Stimulated activated CD4-positive, alpha-beta T cell treated with anti-CD3 and anti-CD28 coated beads, Interleukin-12 subunit alpha, Interleukin-12 subunit beta, amount 100 ng/mL, for 24 hours (primary cell): ENCODE data around the gene SLCO6A1.
"Not testable (repeated sequence)": the region's sequence is repeated elsewhere in the genome, so short reads cannot be mapped to it uniquely, and the experiment has no call there.

Source experiments
- DNase-seq, 2 experiments: peaks; one replicate each; pipeline ENCODE4 v3.0.0-alpha.2; 2020; ENCODE audit warnings: low read depth in 2 of 2

SLCO6A1 gene

GRCh38 chr5:102498271-102499034, at the start of gene SLCO6A1:
Gene SLCO6A1, minus strand, starts transcription at chr5:102499001. Its CDS starts 157 bp downstream, at chr5:102498844.
- DNase-seq = no peak

GRCh38 chr5:102547141-102548035, 48.6 kb upstream of the SLCO6A1 start:
- no peak for DNase-seq

- no peak for DNase-seq
Measured at GRCh38 chr5:102545175-102545574, 46.4 kb upstream of the SLCO6A1 start.

- DNase-seq = no peak
Measured at GRCh38 chr5:102542057-102542456, 43.3 kb upstream of the SLCO6A1 start.

GRCh38 chr5:102539996-102540728, 41.4 kb upstream of the SLCO6A1 start:
- DNase-seq = no peak

GRCh38 chr5:102539562-102539961, 40.8 kb upstream of the SLCO6A1 start:
- DNase-seq = no peak

GRCh38 chr5:102537011-102537410, 38.2 kb upstream of the SLCO6A1 start:
- no peak for DNase-seq

GRCh38 chr5:102536323-102536928, 37.6 kb upstream of the SLCO6A1 start:
- no peak for DNase-seq

GRCh38 chr5:102532123-102532522, 33.3 kb upstream of the SLCO6A1 start:
- no peak for DNase-seq

- no peak for DNase-seq
Measured at GRCh38 chr5:102531506-102531905, 32.7 kb upstream of the SLCO6A1 start.

- DNase-seq = no peak
Measured at GRCh38 chr5:102529447-102529846, 30.6 kb upstream of the SLCO6A1 start.

- DNase-seq = no peak
Measured at GRCh38 chr5:102529031-102529430, 30.2 kb upstream of the SLCO6A1 start.

GRCh38 chr5:102528600-102528999, 29.8 kb upstream of the SLCO6A1 start:
- no peak for DNase-seq

- DNase-seq = no peak
Measured at GRCh38 chr5:102527547-102527946, 28.7 kb upstream of the SLCO6A1 start.

- no peak for DNase-seq
Measured at GRCh38 chr5:102523541-102524175, 24.9 kb upstream of the SLCO6A1 start.

GRCh38 chr5:102511666-102512065, 12.9 kb upstream of the SLCO6A1 start:
- DNase-seq = no peak

GRCh38 chr5:102491261-102491914, 7.4 kb downstream of the SLCO6A1 start:
- DNase-seq = not testable (repeated sequence)

- no peak for DNase-seq
Measured at GRCh38 chr5:102483736-102484135, 15.1 kb downstream of the SLCO6A1 start.

- no peak for DNase-seq
Measured at GRCh38 chr5:102481054-102481715, 17.6 kb downstream of the SLCO6A1 start.

GRCh38 chr5:102453716-102454115, 45.1 kb downstream of the SLCO6A1 start:
- no peak for DNase-seq
